HepG2 (cell line): ENCODE results near the gene LRP1B.

ENCODE experiments used
- CTCF ChIP-seq: sonication (generic); formaldehyde crosslinking; IDR thresholded peaks from 2 replicates; pipeline ENCODE4 v1.5.0; 2020; ENCODE audit warnings: mild to moderate bottlenecking, missing genetic modification reagents, moderate library complexity
- EP300 ChIP-seq, 3 experiments: sonication (generic) in 1 of 3; formaldehyde crosslinking in 1 of 3; IDR thresholded peaks; 2 replicates each; pipeline versions ENCODE4 v1.5.1 to v1.6.1; 2011 to 2020; ENCODE audit warnings: low read depth in 2 of 3, low read length in 2 of 3, borderline replicate concordance in 1 of 3, improper control_type of control experiment in 1 of 3, mild to moderate bottlenecking in 1 of 3, missing genetic modification reagents in 1 of 3, moderate library complexity in 1 of 3
- FOXO4 ChIP-seq: sonication (generic); formaldehyde crosslinking; conservative IDR thresholded peaks from 2 replicates; pipeline ENCODE4 v1.8.1; 2023; ENCODE audit warnings: missing genetic modification reagents
- IRF1 ChIP-seq: sonication (generic); formaldehyde crosslinking; IDR thresholded peaks from 2 replicates; pipeline ENCODE4 v1.4.0; 2020; ENCODE audit warnings: low read depth, mild to moderate bottlenecking, missing genetic modification reagents
- KDM5A ChIP-seq: fragments of 200-600 bp; sonication (generic); IDR thresholded peaks from 2 replicates; pipeline ENCODE4 v1.7.0; 2018; ENCODE audit warnings: antibody characterized with exemption, mild to moderate bottlenecking, low read length, borderline replicate concordance
- MAX ChIP-seq: IDR thresholded peaks from 2 replicates; pipeline ENCODE4 v1.6.1; 2012; ENCODE audit warnings: inconsistent platforms
- PBX3 ChIP-seq: sonication (generic); formaldehyde crosslinking; IDR thresholded peaks from 2 replicates; pipeline ENCODE4 v1.8.1; 2023; ENCODE audit warnings: missing genetic modification reagents, inconsistent platforms, borderline replicate concordance
- REST ChIP-seq, 2 experiments: IDR thresholded peaks; 2 replicates each; pipeline ENCODE4 v1.6.1; 2011 to 2012; ENCODE audit warnings: low read length in 2 of 2, borderline replicate concordance in 1 of 2, low read depth in 1 of 2, mild to moderate bottlenecking in 1 of 2, moderate library complexity in 1 of 2
- RNF2 ChIP-seq: fragments of 450-650 bp; conservative IDR thresholded peaks from 2 replicates; pipeline ENCODE4 v1.6.1; 2016; ENCODE audit warnings: low read depth
- SKIL ChIP-seq: sonication (generic); formaldehyde crosslinking; IDR thresholded peaks from 2 replicates; pipeline ENCODE4 v1.8.0; 2022; ENCODE audit warnings: missing genetic modification reagents, mild to moderate bottlenecking, moderate library complexity, borderline replicate concordance
- SOX6 ChIP-seq, 2 experiments: fragments of 450-650 bp in 1 of 2; sonication (generic) in 1 of 2; formaldehyde crosslinking in 1 of 2; IDR thresholded peaks; 2 replicates each; pipeline versions ENCODE4 v1.4.0 to v1.6.1; 2017 to 2020; ENCODE audit warnings: antibody characterized with exemption in 1 of 2, mild to moderate bottlenecking in 1 of 2, missing genetic modification reagents in 1 of 2

- TF ChIP-seq PBX3 (CRISPR knock-in tag) (no peak), KDM5A (no peak), CTCF (no peak), RNF2 (no peak), MAX (no peak), IRF1 (no peak), REST (IDR thresholded peaks at IDR 0.05; ENCODE audit: borderline replicate concordance in 1 of 2, low read depth in 1 of 2, low read length in 2 of 2) (no peak), EP300 (IDR thresholded peaks at IDR 0.05; ENCODE audit: low read depth in 2 of 2, low read length in 2 of 2) (no peak), EP300 (CRISPR knock-in tag; IDR thresholded peaks at IDR 0.05; ENCODE audit: borderline replicate concordance) (no peak), FOXO4 (CRISPR knock-in tag) (no peak), SKIL (CRISPR knock-in tag) (no peak), SOX6 (IDR thresholded peaks at IDR 0.05) (no peak), SOX6 (CRISPR knock-in tag; IDR thresholded peaks at IDR 0.05) (no peak)
Observed at GRCh38 chr2:142025394-142025793, 105.4 kb downstream of the LRP1B start.
